LNCaP clone FGC (cell line): ENCODE data around the gene TMEM256.

Source experiments
- DNase-seq: peaks from one replicate; pipeline ENCODE4 v3.0.0-alpha.2; 2011; ENCODE audit warnings: low read depth
- H3K4me3 ChIP-seq: 2 replicates; pipeline ENCODE4 v1.5.1; 2011; ENCODE audit warnings: mild to moderate bottlenecking, low read depth, low read length, control low read depth
- CTCF ChIP-seq: IDR thresholded peaks from 2 replicates; pipeline ENCODE4 v1.5.1; 2012; ENCODE audit warnings: mild to moderate bottlenecking; ENCODE audit not compliant: control insufficient read depth, insufficient read depth; ENCODE audit errors: extremely low read depth

TMEM256 gene

GRCh38 chr17:7437369-7437863 lies 33.5 kb upstream of the TMEM256 start:
- no peak for DNase-seq
- TF ChIP-seq CTCF: no peak
- H3K4me3 ChIP-seq: no peak overlapping the region

GRCh38 chr17:7436556-7437368 lies 32.9 kb upstream of the TMEM256 start:
- H3K4me3 ChIP-seq: peak overlapping the region; percentile 60
- DNase-seq: peak; percentile 41
- TF ChIP-seq CTCF: peak; percentile 81

- TF ChIP-seq CTCF: no peak
- DNase-seq: no peak
- H3K4me3 ChIP-seq: peak overlapping the region; percentile 60
Measured at GRCh38 chr17:7435676-7436555, 32.0 kb upstream of the TMEM256 start.

- no peak for TF ChIP-seq CTCF
- no peak for DNase-seq
- H3K4me3 ChIP-seq: no peak overlapping the region
Measured at GRCh38 chr17:7432296-7432695, 28.4 kb upstream of the TMEM256 start.

- no peak for TF ChIP-seq CTCF
- DNase-seq: no peak
Measured at GRCh38 chr17:7431231-7431630, 27.3 kb upstream of the TMEM256 start.

DNA sequence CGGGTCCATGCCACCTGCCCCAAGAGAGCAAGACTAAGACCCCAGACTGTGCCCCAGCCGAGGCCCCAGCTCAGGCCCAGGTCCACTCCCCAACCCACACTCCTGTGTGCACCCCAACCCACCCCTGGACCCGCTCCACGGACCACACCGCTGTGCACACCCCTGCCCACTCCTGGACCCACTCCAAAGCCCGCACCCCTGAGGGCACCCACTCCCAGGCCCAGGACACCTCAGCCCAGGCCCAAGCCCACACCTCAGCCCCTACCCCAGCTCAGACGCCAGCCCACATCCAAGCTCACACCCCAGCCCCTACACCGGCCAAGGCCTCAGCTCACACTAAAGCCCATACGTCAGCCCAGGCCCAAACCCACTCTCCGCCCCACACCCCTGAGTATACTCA lies 25.8 kb upstream of the TMEM256 start:
- H3K4me3 ChIP-seq: no peak overlapping the region
- TF ChIP-seq CTCF: no peak
- DNase-seq: no peak

More at GRCh38 chr17:7431231-7431630, 27.3 kb upstream of the TMEM256 start:
- H3K4me3 ChIP-seq: no peak overlapping the region
